Lower leg skin (tissue), 3 donors: ENCODE measurements around the gene ZYG11B.

ENCODE experiments used
- POLR2A ChIP-seq, 2 donors: fragments of 450-650 bp; IDR thresholded peaks; one replicate each; pipeline ENCODE4 v1.6.1; 2016 to 2017; ENCODE audit warnings: antibody characterized with exemption in 2 of 2, mild to moderate bottlenecking in 1 of 2, moderate library complexity in 1 of 2
- TF ChIP-seq, protein P1 (sequence below), 3 donors: fragments of 450-650 bp; IDR thresholded peaks; one replicate each; pipeline ENCODE4 v1.5.1; 2016; ENCODE audit warnings: antibody characterized with exemption in 3 of 3, mild to moderate bottlenecking in 3 of 3, moderate library complexity in 2 of 3

- TF ChIP-seq, protein P1, sequence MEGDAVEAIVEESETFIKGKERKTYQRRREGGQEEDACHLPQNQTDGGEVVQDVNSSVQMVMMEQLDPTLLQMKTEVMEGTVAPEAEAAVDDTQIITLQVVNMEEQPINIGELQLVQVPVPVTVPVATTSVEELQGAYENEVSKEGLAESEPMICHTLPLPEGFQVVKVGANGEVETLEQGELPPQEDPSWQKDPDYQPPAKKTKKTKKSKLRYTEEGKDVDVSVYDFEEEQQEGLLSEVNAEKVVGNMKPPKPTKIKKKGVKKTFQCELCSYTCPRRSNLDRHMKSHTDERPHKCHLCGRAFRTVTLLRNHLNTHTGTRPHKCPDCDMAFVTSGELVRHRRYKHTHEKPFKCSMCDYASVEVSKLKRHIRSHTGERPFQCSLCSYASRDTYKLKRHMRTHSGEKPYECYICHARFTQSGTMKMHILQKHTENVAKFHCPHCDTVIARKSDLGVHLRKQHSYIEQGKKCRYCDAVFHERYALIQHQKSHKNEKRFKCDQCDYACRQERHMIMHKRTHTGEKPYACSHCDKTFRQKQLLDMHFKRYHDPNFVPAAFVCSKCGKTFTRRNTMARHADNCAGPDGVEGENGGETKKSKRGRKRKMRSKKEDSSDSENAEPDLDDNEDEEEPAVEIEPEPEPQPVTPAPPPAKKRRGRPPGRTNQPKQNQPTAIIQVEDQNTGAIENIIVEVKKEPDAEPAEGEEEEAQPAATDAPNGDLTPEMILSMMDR (IDR thresholded peaks at IDR 0.05) = no peak
- TF ChIP-seq POLR2A (IDR thresholded peaks at IDR 0.05) = no peak
Measured at GRCh38 chr1:52706136-52706670, 20.1 kb upstream of the ZYG11B start.
